Endothelial cell (in vitro differentiated cells): ENCODE measurements around the gene ARRDC5. TPM values are rescaled to one million over a fixed set of nuclear protein-coding genes. Genes with fewer than 3 reads are reported as not detected.

Experiments
- DNase-seq: peaks from one replicate; pipeline ENCODE4 v3.0.0; 2021; ENCODE audit warnings: low spot score
- H3K27ac Mint-ChIP-seq: one replicate; pipeline ENCODE4 v1.8.0; 2021; ENCODE audit warnings: mixed read lengths, inconsistent platforms; ENCODE audit not compliant: unreplicated experiment
- H3K27me3 Mint-ChIP-seq: one replicate; pipeline ENCODE4 v1.8.0; 2021; ENCODE audit warnings: mild to moderate bottlenecking, moderate library complexity, mixed read lengths, inconsistent platforms; ENCODE audit not compliant: unreplicated experiment
- H3K36me3 Mint-ChIP-seq: one replicate; pipeline ENCODE4 v1.8.0; 2021; ENCODE audit warnings: mild to moderate bottlenecking, low read depth, mixed read lengths, inconsistent platforms; ENCODE audit not compliant: unreplicated experiment
- H3K4me1 Mint-ChIP-seq: one replicate; pipeline ENCODE4 v1.8.0; 2021; ENCODE audit warnings: mild to moderate bottlenecking, mixed read lengths, inconsistent platforms; ENCODE audit not compliant: unreplicated experiment
- H3K4me3 Mint-ChIP-seq: one replicate; pipeline ENCODE4 v1.8.0; 2021; ENCODE audit warnings: mild to moderate bottlenecking, mixed read lengths, inconsistent platforms; ENCODE audit not compliant: unreplicated experiment
- H3K9me3 Mint-ChIP-seq: one replicate; pipeline ENCODE4 v1.8.0; 2021; ENCODE audit warnings: mixed read lengths, inconsistent platforms; ENCODE audit not compliant: unreplicated experiment
- total RNA-seq: library from RNA; stranded (reverse); fragmentation: NEBNext Ultra II Directional; extraction: Animal tissue kit (Norgen Biotek cat#: 25700); gene quantifications from one replicate; pipeline ENCODE4 v1.2.1, GENCODE V29; 2021; ENCODE audit not compliant: unreplicated experiment
- TF ChIP-seq, protein P1 (sequence below): fragments of 200-600 bp; sonication (generic); IDR thresholded peaks from one replicate; pipeline ENCODE4 v1.5.0; 2021; ENCODE audit warnings: antibody characterized with exemption; ENCODE audit not compliant: unreplicated experiment

The ARRDC5 gene
- total RNA-seq, 1 donor from 2014 or later: not detected

DNA sequence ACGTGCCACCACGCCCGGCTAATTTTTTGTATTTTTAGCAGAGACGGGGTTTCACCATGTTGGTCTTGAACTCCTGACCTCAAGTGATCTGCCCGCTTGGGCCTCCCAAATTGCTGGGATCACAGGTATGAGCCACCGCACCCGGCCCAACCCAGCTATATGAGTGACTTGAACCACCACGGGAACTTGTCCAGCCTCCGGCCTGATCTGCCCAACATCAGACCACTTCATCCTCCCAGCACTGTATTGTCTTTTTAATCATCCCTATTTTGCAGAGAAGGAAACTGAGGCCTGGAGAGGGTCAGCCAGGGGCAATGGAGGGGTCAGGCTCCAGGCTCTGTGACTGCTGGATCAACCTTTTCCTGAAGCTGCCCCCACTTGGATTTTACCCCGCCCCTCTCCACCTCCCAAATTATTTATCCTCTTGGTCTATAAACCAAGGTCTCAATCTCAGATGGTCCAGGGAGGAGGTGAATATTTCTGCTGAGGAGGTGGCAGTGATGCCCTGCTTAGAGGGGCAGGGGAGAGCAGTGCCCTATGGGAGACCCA lies 34.3 kb downstream of the ARRDC5 start:
- H3K9me3 Mint-ChIP-seq: no peaks in the 10 kb centered on the region
- DNase-seq: no peak
- peaks cover 6% of the 10 kb centered on the region for H3K27me3 Mint-ChIP-seq
- TF ChIP-seq, protein P1, sequence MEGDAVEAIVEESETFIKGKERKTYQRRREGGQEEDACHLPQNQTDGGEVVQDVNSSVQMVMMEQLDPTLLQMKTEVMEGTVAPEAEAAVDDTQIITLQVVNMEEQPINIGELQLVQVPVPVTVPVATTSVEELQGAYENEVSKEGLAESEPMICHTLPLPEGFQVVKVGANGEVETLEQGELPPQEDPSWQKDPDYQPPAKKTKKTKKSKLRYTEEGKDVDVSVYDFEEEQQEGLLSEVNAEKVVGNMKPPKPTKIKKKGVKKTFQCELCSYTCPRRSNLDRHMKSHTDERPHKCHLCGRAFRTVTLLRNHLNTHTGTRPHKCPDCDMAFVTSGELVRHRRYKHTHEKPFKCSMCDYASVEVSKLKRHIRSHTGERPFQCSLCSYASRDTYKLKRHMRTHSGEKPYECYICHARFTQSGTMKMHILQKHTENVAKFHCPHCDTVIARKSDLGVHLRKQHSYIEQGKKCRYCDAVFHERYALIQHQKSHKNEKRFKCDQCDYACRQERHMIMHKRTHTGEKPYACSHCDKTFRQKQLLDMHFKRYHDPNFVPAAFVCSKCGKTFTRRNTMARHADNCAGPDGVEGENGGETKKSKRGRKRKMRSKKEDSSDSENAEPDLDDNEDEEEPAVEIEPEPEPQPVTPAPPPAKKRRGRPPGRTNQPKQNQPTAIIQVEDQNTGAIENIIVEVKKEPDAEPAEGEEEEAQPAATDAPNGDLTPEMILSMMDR: no peak
- peak overlapping the region; percentile 88 for H3K4me3 Mint-ChIP-seq
- H3K27ac Mint-ChIP-seq: no peak overlapping the region
- H3K4me1 Mint-ChIP-seq: peaks cover 5% of the 10 kb centered on the region
- no peaks in the 10 kb centered on the region for H3K36me3 Mint-ChIP-seq

DNA sequence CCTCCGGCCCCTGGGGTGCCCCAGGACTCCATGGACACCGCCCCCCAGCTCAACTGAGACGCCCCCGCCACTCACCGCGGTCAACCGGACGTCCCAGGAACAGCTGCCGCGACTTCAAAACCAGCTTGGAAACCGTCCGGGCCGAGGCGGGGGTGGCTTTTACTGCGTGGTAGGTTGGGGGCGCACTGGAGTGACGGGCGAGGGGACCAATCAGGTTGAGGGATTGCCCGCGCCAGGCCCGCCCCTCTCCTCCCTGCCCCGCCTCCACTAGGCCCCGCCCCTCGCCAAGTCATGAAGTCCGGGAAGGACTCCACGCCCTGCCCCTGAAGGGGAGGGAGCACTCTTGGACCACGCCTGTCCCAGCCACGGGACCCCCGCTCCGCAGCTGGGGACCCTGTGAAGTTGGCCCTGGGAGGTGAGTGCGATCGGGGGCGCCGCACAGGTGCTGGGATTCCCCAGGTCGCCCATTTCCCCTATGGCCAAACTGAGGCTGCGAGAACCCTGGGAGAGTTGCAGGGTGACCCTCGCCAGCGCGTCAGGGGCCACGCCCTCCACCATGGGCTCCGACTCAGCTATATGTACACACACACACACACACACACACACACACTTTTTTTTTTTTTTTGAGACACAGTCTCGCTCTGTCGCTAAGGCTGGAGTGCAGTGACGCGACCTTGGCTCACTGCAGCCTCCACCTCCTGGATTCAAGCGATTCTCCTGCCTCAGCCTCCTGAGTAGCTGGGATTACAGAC lies 35.0 kb downstream of the ARRDC5 start, which contains the start of gene PLIN3:
Gene PLIN3, minus strand, starts transcription at position 134 of the 752 bp plus-strand sequence. CDS start 6,273 bp downstream, outside the sequence.
- Mint-ChIP-seq H3K27ac (peak within 1 kb of the TSS; percentile 18), H3K9me3 (no peaks in the 10 kb centered on the region), H3K4me1 (peaks cover 5% of the 10 kb centered on the region), H3K36me3 (no peaks in the 10 kb centered on the region), H3K27me3 (peaks cover 6% of the 10 kb centered on the region), H3K4me3 (peak within 1 kb of the TSS; percentile 92)
- DNase-seq: peak; percentile 97
- TF ChIP-seq, protein P1: peak; percentile 52

DNA sequence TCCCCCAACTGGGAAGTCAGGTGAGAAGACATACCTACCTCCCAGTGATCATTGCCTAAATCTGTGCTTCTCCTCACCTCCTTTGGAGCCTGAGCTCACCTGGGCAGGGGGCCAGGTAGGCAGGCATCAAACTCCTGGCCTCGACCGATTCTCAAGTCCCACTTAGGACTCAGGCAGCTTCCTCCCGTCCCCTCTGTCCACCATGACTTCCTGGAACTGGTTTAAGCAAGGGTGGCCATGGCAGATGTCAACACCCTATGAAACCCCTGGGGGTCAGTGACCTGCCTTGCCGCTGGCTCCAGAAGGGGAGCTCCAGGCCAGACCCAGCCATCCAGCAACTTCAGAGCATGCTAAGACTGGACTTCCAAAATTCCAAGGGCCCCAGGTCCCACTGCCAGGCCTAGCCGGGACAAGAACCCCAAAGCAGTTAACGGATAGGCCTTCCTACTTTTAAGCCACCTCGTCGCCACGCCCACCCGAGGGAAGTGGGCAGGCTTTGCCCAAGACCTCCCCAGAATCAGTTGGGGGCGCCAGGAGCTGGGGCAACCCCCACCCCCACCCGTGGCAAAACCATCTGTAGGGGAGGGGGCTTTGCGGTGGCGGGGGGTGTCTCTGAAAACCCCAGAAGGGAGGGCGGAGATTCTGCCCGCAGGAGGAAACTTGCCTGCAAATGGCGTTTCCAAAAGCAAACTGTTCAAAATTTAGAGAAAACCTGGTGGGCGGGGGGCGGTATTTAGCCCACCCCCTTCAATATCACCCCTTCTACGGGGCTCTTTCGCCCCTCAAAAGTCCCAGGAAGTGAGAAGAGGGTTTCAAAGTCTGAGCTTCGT lies 35.9 kb downstream of the ARRDC5 start:
- H3K27ac Mint-ChIP-seq: no peak overlapping the region
- peak; percentile 57 for DNase-seq
- peaks cover 5% of the 10 kb centered on the region for H3K4me1 Mint-ChIP-seq
- peak overlapping the region; percentile 92 for H3K4me3 Mint-ChIP-seq
- TF ChIP-seq, protein P1: no peak
- H3K36me3 Mint-ChIP-seq: no peaks in the 10 kb centered on the region
- peaks cover 7% of the 10 kb centered on the region for H3K27me3 Mint-ChIP-seq
- no peaks in the 10 kb centered on the region for H3K9me3 Mint-ChIP-seq

DNA sequence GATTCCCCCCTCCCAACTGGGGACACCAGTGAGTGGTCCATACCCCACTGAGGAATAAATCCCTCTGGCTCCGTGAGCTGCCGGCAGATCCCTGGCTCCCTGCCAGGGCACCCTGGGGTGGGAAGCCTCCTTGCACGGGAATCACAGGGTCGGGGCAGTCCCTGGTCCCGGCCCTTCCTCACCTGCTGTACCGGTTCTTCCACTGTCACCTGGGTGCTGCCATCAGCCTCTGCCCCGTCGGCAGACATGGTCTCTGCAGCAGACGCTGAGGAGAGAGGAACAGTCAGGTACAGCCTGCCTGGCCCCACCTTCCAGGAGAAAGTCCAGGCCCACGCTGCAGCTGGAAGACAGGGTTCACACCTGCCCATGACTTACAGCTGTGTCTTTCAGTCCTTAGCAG lies 41.5 kb downstream of the ARRDC5 start:
- no peaks in the 10 kb centered on the region for H3K36me3 Mint-ChIP-seq
- H3K4me3 Mint-ChIP-seq: no peak overlapping the region
- H3K27ac Mint-ChIP-seq: no peak overlapping the region
- DNase-seq: no peak
- H3K27me3 Mint-ChIP-seq: peaks cover 4% of the 10 kb centered on the region
- no peaks in the 10 kb centered on the region for H3K9me3 Mint-ChIP-seq
- TF ChIP-seq, protein P1: no peak
- no peaks in the 10 kb centered on the region for H3K4me1 Mint-ChIP-seq
